Keratinocyte (primary cell): ENCODE data around the gene DUSP5. TPM values are rescaled to one million over a fixed set of nuclear protein-coding genes. Genes with fewer than 3 reads are reported as not detected.
A peak's percentile ranks its signal among the peaks of the same experiment; 100 is the strongest.

Experiments
- DNase-seq: peaks from one replicate; pipeline ENCODE4 v3.0.0-alpha.2; 2011; ENCODE audit warnings: low read depth, missing footprints, low spot score
- FAIRE-seq: peaks from 2 replicates; lab custom pipeline; 2011; peaks lifted over from hg19 to GRCh38; lab: Jason Lieb, UNC
- H2AFZ ChIP-seq: 2 replicates; pipeline ENCODE4 v1.6.0; 2012; ENCODE audit warnings: low read length, control low read depth, inconsistent platforms; ENCODE audit not compliant: control insufficient read depth
- H3K27ac ChIP-seq: 2 replicates; pipeline ENCODE4 v1.5.1; 2011; ENCODE audit warnings: low read length; ENCODE audit not compliant: control insufficient read depth, insufficient read depth
- H3K27me3 ChIP-seq: 3 replicates; pipeline ENCODE4 v1.6.0; 2011; ENCODE audit warnings: low read length; ENCODE audit not compliant: control insufficient read depth, insufficient read depth; ENCODE audit errors: extremely low read depth
- H3K36me3 ChIP-seq, 2 experiments: 2 replicates in 1 of 2; 3 replicates in 1 of 2; pipeline ENCODE4 v1.5.1; 2011; ENCODE audit warnings: low read length in 2 of 2, mild to moderate bottlenecking in 1 of 2; ENCODE audit not compliant: control insufficient read depth in 2 of 2, insufficient read depth in 2 of 2; ENCODE audit errors: extremely low read depth in 1 of 2
- H3K4me1 ChIP-seq: 3 replicates; pipeline ENCODE4 v1.5.1; 2011; ENCODE audit warnings: low read length; ENCODE audit not compliant: control insufficient read depth, insufficient read depth; ENCODE audit errors: extremely low read depth
- H3K4me2 ChIP-seq: 3 replicates; pipeline ENCODE4 v1.6.0; 2011; ENCODE audit warnings: low read depth, low read length; ENCODE audit not compliant: control insufficient read depth, insufficient read depth; ENCODE audit errors: extremely low read depth
- H3K4me3 ChIP-seq, 3 experiments: fragments of 200-600 bp in 1 of 3; sonication (generic) in 1 of 3; 2 replicates in 2 of 3; 3 replicates in 1 of 3; pipeline ENCODE4 v1.5.1; 2011 to 2016; ENCODE audit warnings: low read length in 3 of 3, mild to moderate bottlenecking in 3 of 3, control low read depth in 2 of 3, inconsistent platforms in 1 of 3, low read depth in 1 of 3, mixed read lengths in 1 of 3, mixed run types in 1 of 3, moderate library complexity in 1 of 3; ENCODE audit not compliant: control insufficient read depth in 2 of 3, insufficient read depth in 2 of 3; ENCODE audit errors: extremely low read depth in 1 of 3
- H3K79me2 ChIP-seq: 2 replicates; pipeline ENCODE4 v1.6.0; 2012; ENCODE audit warnings: low read length; ENCODE audit not compliant: control insufficient read depth, insufficient read depth
- H3K9ac ChIP-seq: 3 replicates; pipeline ENCODE4 v1.6.0; 2011; ENCODE audit warnings: low read length; ENCODE audit not compliant: control insufficient read depth, insufficient read depth; ENCODE audit errors: extremely low read depth
- H3K9me1 ChIP-seq: 3 replicates; pipeline ENCODE4 v1.6.0; 2011; ENCODE audit warnings: low read length; ENCODE audit not compliant: control insufficient read depth, insufficient read depth; ENCODE audit errors: extremely low read depth
- H3K9me3 ChIP-seq: 2 replicates; pipeline ENCODE4 v1.5.1; 2012; ENCODE audit warnings: low read depth, low read length; ENCODE audit not compliant: control insufficient read depth
- H4K20me1 ChIP-seq: 3 replicates; pipeline ENCODE4 v1.6.0; 2011; ENCODE audit warnings: low read length; ENCODE audit not compliant: control insufficient read depth, insufficient read depth; ENCODE audit errors: extremely low read depth
- EZH2 ChIP-seq: IDR thresholded peaks from one replicate; pipeline ENCODE4 v1.6.1; 2012; ENCODE audit warnings: inconsistent platforms, mild to moderate bottlenecking, low read length, moderate library complexity
- dilution Hi-C: fragments of 300-500 bp; cut with MboI; formaldehyde crosslinking; loops from one replicate; pipeline ENCODE4 v1.7.0; 2020; ENCODE audit warnings: low sequenced_read_pairs; ENCODE audit not compliant: extremely low pct_ligation_motif_present
- polyA plus RNA-seq, 5 experiments: library from polyadenylated mRNA; depleted of rRNA in 3 of 5; stranded (reverse) in 3 of 5; stranded (forward) in 1 of 5; unstranded in 1 of 5; fragments of >200 nt; gene quantifications; 1 replicate in 1 of 5; 2 replicates in 3 of 5; 3 replicates in 1 of 5; pipeline versions ENCODE4 v1.2.1 to v1.2.3, GENCODE V29; 2011 to 2012; ENCODE audit warnings: missing spikeins in 2 of 5, low read depth in 1 of 5, low replicate concordance in 1 of 5
- TF ChIP-seq, protein P1 (sequence below), 3 experiments: IDR thresholded peaks in 1 of 3; conservative IDR thresholded peaks in 1 of 3; optimal IDR thresholded peaks in 1 of 3; 2 replicates in 2 of 3; 3 replicates in 1 of 3; pipeline versions ENCODE3 to v1.5.1; 2011; ENCODE audit warnings: low read length in 3 of 3, mild to moderate bottlenecking in 3 of 3, moderate library complexity in 2 of 3, control low read depth in 1 of 3, inconsistent platforms in 1 of 3; ENCODE audit not compliant: insufficient read depth in 2 of 3; ENCODE audit errors: extremely low read depth in 1 of 3

Gene DUSP5
- polyA plus RNA-seq, 1 donor (not counting 4 experiments of a cell fraction or from before 2014, with no cell fraction given), result 49.6 TPM

DNA sequence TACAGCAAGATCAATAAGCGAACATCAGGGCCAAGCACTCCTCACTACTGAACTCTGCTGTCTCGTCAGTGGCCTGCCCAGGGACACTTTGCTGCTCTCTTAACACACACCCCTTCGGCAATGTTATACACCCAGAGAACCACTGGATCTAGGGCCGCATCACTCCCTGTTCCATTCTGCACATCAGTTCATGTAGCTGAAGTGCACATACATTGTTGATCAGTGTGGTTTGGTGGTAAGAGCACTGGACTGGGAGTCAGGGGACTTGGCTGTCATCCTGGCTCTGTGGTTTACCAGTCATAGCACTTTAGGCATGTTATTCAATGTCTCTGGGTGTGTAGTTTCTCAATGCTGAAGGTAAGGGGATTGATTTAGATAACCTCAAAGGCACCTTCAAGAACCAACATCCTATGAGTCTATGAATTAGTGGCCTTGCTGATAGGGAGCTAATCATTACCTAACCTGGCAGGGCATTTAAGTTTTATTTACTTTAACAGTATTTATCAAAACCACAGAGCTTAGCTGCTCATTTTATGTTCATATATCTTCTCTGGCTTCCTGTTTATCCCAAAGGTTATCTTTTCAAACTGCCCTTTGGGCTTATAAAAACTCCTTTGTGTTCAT, 24.8 kb downstream of the DUSP5 start:
- no peak overlapping the region for H3K4me2 ChIP-seq
- FAIRE-seq, result peak; percentile 93
- no peak overlapping the region for H2AFZ ChIP-seq
- peaks cover 3% of the 10 kb centered on the region for H4K20me1 ChIP-seq
- TF ChIP-seq, protein P1, sequence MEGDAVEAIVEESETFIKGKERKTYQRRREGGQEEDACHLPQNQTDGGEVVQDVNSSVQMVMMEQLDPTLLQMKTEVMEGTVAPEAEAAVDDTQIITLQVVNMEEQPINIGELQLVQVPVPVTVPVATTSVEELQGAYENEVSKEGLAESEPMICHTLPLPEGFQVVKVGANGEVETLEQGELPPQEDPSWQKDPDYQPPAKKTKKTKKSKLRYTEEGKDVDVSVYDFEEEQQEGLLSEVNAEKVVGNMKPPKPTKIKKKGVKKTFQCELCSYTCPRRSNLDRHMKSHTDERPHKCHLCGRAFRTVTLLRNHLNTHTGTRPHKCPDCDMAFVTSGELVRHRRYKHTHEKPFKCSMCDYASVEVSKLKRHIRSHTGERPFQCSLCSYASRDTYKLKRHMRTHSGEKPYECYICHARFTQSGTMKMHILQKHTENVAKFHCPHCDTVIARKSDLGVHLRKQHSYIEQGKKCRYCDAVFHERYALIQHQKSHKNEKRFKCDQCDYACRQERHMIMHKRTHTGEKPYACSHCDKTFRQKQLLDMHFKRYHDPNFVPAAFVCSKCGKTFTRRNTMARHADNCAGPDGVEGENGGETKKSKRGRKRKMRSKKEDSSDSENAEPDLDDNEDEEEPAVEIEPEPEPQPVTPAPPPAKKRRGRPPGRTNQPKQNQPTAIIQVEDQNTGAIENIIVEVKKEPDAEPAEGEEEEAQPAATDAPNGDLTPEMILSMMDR (optimal IDR thresholded peaks at IDR 0.05 in 1 of 3, IDR thresholded peaks at IDR 0.05 in 1 of 3, conservative IDR thresholded peaks at IDR 0.05 in 1 of 3; ENCODE audit: extremely low read depth in 1 of 3, insufficient read depth in 2 of 3, low read length in 3 of 3), result no peak
- no peak for TF ChIP-seq EZH2
- no peak overlapping the region for H3K4me3 ChIP-seq
- no peaks in the 10 kb centered on the region for H3K27me3 ChIP-seq
- dilution Hi-C loops, result no loop called here
- H3K9me3 ChIP-seq, result no peaks in the 10 kb centered on the region
- H3K9ac ChIP-seq, result no peak overlapping the region
- no peaks in the 10 kb centered on the region for H3K9me1 ChIP-seq
- H3K79me2 ChIP-seq, result no peaks in the 10 kb centered on the region
- peaks cover 29% of the 10 kb centered on the region for H3K4me1 ChIP-seq
- no peak overlapping the region for H3K27ac ChIP-seq
- DNase-seq, result no peak
- peaks cover 0 to 4% of the 10 kb centered on the region in 2 experiments for H3K36me3 ChIP-seq

DNA sequence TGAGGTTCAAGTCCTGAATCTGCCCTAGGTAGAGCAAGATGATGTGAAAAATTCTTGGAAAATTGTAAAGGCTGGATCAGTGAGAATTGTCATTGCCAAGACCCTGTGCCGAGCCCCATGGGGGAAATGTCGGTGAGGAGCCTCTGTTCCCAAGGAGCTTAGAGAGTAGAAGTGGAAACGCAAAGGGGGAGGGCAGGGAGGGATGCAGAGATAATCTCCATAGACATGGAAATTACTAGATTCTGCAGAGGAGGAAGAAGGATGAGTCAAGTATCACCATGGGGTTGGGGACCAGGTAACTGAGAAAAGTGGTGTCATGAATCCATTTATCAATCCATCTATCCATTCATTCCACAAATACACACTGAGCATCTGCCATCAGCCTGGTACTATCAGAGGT, 26.0 kb downstream of the DUSP5 start:
- H2AFZ ChIP-seq, result no peak overlapping the region
- H3K4me2 ChIP-seq, result no peak overlapping the region
- no peak overlapping the region for H3K4me3 ChIP-seq
- H3K27ac ChIP-seq, result no peak overlapping the region
- peaks cover 2% of the 10 kb centered on the region for H4K20me1 ChIP-seq
- peaks cover 40% of the 10 kb centered on the region for H3K4me1 ChIP-seq
- H3K9me1 ChIP-seq, result no peaks in the 10 kb centered on the region
- FAIRE-seq (no peak), DNase-seq (no peak)
- dilution Hi-C loops, result no loop called here
- no peaks in the 10 kb centered on the region for H3K27me3 ChIP-seq
- H3K9me3 ChIP-seq, result no peaks in the 10 kb centered on the region
- no peaks in the 10 kb centered on the region for H3K79me2 ChIP-seq
- peaks cover 0 to 4% of the 10 kb centered on the region in 2 experiments for H3K36me3 ChIP-seq
- no peak overlapping the region for H3K9ac ChIP-seq
- TF ChIP-seq EZH2, result no peak
- TF ChIP-seq, protein P1 (optimal IDR thresholded peaks at IDR 0.05 in 1 of 3, IDR thresholded peaks at IDR 0.05 in 1 of 3, conservative IDR thresholded peaks at IDR 0.05 in 1 of 3; ENCODE audit: extremely low read depth in 1 of 3, insufficient read depth in 2 of 3, low read length in 3 of 3), result no peak
